Neural cell (in vitro differentiated cells): ENCODE measurements around the gene TFF2. TPM values are rescaled to one million over a fixed set of nuclear protein-coding genes. Genes with fewer than 3 reads are reported as not detected.

Experiments used
- H2AFZ ChIP-seq: fragments of 200-600, 300-800 bp; sonication (generic), shearing (Covaris generic); 2 replicates; pipeline ENCODE4 v1.6.0; 2014; ENCODE audit warnings: low read depth, mild to moderate bottlenecking, antibody characterized with exemption, low read length, moderate library complexity
- H3F3A ChIP-seq: fragments of 200-600 bp; shearing (Covaris generic); 2 replicates; pipeline ENCODE4 v1.6.1; 2016; ENCODE audit warnings: mild to moderate bottlenecking, moderate library complexity, mixed read lengths, antibody characterized with exemption, low read length; ENCODE audit not compliant: insufficient read depth, poor library complexity, severe bottlenecking
- H3K27ac ChIP-seq: fragments of 200-600, 300-800 bp; sonication (generic), shearing (Covaris generic); 2 replicates; pipeline ENCODE4 v1.5.1; 2014; ENCODE audit warnings: mild to moderate bottlenecking, low read length, moderate library complexity
- H3K27me3 ChIP-seq: fragments of 300-800, 200-600 bp; sonication (generic), shearing (Covaris generic); 2 replicates; pipeline ENCODE4 v1.6.0; 2014; ENCODE audit warnings: mild to moderate bottlenecking, low read depth, low read length, moderate library complexity; ENCODE audit not compliant: insufficient read depth
- H3K36me3 ChIP-seq: fragments of 300-800, 200-600 bp; sonication (generic), shearing (Covaris generic); 2 replicates; pipeline ENCODE4 v1.5.1; 2014; ENCODE audit warnings: mild to moderate bottlenecking, antibody characterized with exemption, low read length, moderate library complexity; ENCODE audit not compliant: insufficient read depth
- H3K4me2 ChIP-seq: fragments of 300-800, 200-600 bp; sonication (generic), shearing (Covaris generic); 2 replicates; pipeline ENCODE4 v1.6.0; 2014; ENCODE audit warnings: mild to moderate bottlenecking, low read length
- H3K4me3 ChIP-seq: fragments of 300-800, 200-600 bp; sonication (generic), shearing (Covaris generic); 2 replicates; pipeline ENCODE4 v1.5.1; 2014; ENCODE audit warnings: mild to moderate bottlenecking, low read length, moderate library complexity
- H3K79me2 ChIP-seq: fragments of 200-600 bp; shearing (Covaris generic); replicated peaks from 2 replicates; pipeline ENCODE4 v1.6.0; 2014; ENCODE audit warnings: mild to moderate bottlenecking, low read length, moderate library complexity; ENCODE audit not compliant: insufficient read depth
- H3K9ac ChIP-seq: fragments of 300-800, 200-600 bp; sonication (generic), shearing (Covaris generic); 2 replicates; pipeline ENCODE4 v1.6.1; 2016; ENCODE audit warnings: mild to moderate bottlenecking, low read length, mixed read lengths
- H3K9me2 ChIP-seq: fragments of 200-600 bp; shearing (Covaris generic); 2 replicates; pipeline ENCODE4 v1.6.1; 2016; ENCODE audit warnings: mild to moderate bottlenecking, low read length, mixed read lengths; ENCODE audit not compliant: insufficient read depth
- H3K9me3 ChIP-seq: fragments of 200-600, 300-800 bp; sonication (generic), shearing (Covaris generic); 2 replicates; pipeline ENCODE4 v1.6.1; 2016; ENCODE audit warnings: mild to moderate bottlenecking, mixed run types, low read length, moderate library complexity, mixed read lengths
- H4K20me1 ChIP-seq: fragments of 200-600 bp; shearing (Covaris generic); 2 replicates; pipeline ENCODE4 v1.6.1; 2016; ENCODE audit warnings: mild to moderate bottlenecking, mixed run types; ENCODE audit not compliant: insufficient read depth
- CTCF ChIP-seq: fragments of 450-650 bp; IDR thresholded peaks from 2 replicates; pipeline ENCODE4 v1.5.1; 2014; ENCODE audit warnings: antibody characterized with exemption, mild to moderate bottlenecking, moderate library complexity; ENCODE audit not compliant: poor library complexity, severe bottlenecking
- EP300 ChIP-seq: fragments of 450-650 bp; conservative IDR thresholded peaks from 2 replicates; pipeline ENCODE4 v1.6.1; 2014; ENCODE audit warnings: antibody characterized with exemption, mild to moderate bottlenecking, moderate library complexity; ENCODE audit not compliant: poor library complexity, severe bottlenecking
- EZH2 ChIP-seq: fragments of 200-600, 300-800 bp; shearing (Covaris generic), sonication (generic); IDR thresholded peaks from 2 replicates; pipeline ENCODE4 v1.6.1; 2014; ENCODE audit warnings: antibody characterized with exemption, low read length, borderline replicate concordance, mild to moderate bottlenecking; ENCODE audit not compliant: insufficient read depth, poor library complexity, severe bottlenecking
- MXI1 ChIP-seq: fragments of 450-650 bp; conservative IDR thresholded peaks from 2 replicates; pipeline ENCODE4 v1.6.1; 2014; ENCODE audit warnings: antibody characterized with exemption, mild to moderate bottlenecking; ENCODE audit not compliant: poor library complexity, severe bottlenecking
- POLR2AphosphoS5 ChIP-seq: IDR thresholded peaks from 2 replicates; pipeline ENCODE4 v1.6.1; 2012
- RAD21 ChIP-seq: fragments of 450-650 bp; conservative IDR thresholded peaks from 2 replicates; pipeline ENCODE4 v1.6.1; 2014; ENCODE audit warnings: antibody characterized with exemption, mild to moderate bottlenecking, moderate library complexity
- REST ChIP-seq: IDR thresholded peaks from 2 replicates; pipeline ENCODE4 v1.6.1; 2012; ENCODE audit warnings: borderline replicate concordance
- SMC3 ChIP-seq: fragments of 450-650 bp; conservative IDR thresholded peaks from 2 replicates; pipeline ENCODE4 v1.6.1; 2014; ENCODE audit warnings: antibody characterized with exemption, mild to moderate bottlenecking, moderate library complexity; ENCODE audit not compliant: poor library complexity
- TAF1 ChIP-seq: IDR thresholded peaks from 2 replicates; pipeline ENCODE4 v1.6.1; 2012; ENCODE audit warnings: low read depth
- polyA plus RNA-seq: library from polyadenylated mRNA; depleted of rRNA; stranded (reverse); fragments of >200 nt; gene quantifications from 2 replicates; pipeline ENCODE4 v1.2.3, GENCODE V29; 2014

The TFF2 gene
- polyA plus RNA-seq, 1 donor from 2014 or later = not detected

DNA sequence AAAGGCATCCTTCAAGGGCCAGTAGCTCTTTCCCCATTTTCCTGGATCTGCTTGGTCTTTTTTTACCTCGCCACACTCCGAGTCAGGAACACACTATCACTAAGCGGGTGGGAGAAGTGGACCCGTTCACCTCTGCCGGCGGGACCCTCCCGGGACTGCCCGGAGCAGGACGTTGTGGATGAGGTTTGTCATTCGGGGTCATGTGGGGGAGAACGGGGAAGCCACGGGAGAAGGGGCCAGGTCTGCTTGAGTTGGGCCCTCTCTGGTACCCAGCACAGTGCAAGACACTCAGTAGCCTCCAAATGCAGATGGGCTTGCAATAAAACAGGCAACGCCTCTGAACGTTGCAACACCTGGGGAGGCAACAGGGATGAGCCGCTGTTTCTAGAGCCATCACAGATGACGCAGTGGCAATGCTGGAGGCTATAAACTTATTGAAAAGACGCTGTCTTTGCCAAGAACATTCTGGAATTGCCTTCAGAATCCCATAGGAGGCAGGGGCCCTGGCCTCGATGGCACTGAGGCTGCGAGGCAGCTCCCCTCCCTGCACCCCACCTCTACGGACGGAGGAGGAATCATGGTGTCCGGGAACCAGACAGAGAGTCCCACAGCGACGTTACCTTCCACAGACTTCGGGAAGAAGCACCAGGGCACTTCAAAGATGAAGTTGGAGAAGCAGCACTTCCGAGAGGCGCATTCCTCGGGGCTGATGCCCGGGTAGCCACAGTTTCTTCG, 3.8 kb downstream of the TFF2 start:
- H3K9me3 ChIP-seq = no peaks in the 10 kb centered on the region
- no peaks in the 10 kb centered on the region for H3K9me2 ChIP-seq
- H3K79me2 ChIP-seq = no peaks in the 10 kb centered on the region
- H3F3A ChIP-seq = no peaks in the 10 kb centered on the region
- no peak overlapping the region for H3K4me3 ChIP-seq
- H3K9ac ChIP-seq = no peak overlapping the region
- no peak overlapping the region for H3K4me2 ChIP-seq
- no peaks in the 10 kb centered on the region for H4K20me1 ChIP-seq
- H3K27ac ChIP-seq = no peak overlapping the region
- no peak overlapping the region for H2AFZ ChIP-seq
- no peaks in the 10 kb centered on the region for H3K27me3 ChIP-seq
- H3K36me3 ChIP-seq = no peaks in the 10 kb centered on the region
- no peak for TF ChIP-seq RAD21
- no peak for TF ChIP-seq EP300

DNA sequence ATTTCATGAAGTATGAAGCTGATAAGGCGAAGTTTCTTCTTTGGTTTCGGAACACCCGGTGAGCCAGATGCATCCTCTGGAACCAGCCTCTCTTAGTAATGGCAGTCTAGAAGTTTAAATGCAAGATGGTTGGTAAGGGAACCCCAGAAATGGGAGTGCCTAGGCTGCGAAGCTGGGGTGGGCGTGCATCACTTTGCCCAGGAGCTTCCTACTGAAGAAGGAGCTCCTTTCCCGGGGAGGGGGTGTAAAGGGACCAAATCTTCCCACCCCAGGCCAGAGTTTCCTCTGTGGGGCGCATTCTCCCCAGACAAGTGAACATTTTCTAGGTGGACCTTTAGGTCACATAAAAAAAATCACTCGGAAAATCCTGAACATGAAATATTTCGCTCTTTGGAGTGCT, 4.4 kb downstream of the TFF2 start:
- H2AFZ ChIP-seq = no peak overlapping the region
- no peak overlapping the region for H3K27ac ChIP-seq

More for the DNA sequence above, 4.4 kb downstream of the TFF2 start:
- TF ChIP-seq POLR2AphosphoS5 (no peak), EZH2 (no peak), REST (no peak), TAF1 (no peak), SMC3 (no peak), EP300 (no peak), CTCF (no peak), RAD21 (no peak), MXI1 (no peak)
- no peaks in the 10 kb centered on the region for H3K79me2 ChIP-seq
- H3F3A ChIP-seq = no peaks in the 10 kb centered on the region
- no peaks in the 10 kb centered on the region for H3K36me3 ChIP-seq
- no peaks in the 10 kb centered on the region for H4K20me1 ChIP-seq
- no peaks in the 10 kb centered on the region for H3K9me3 ChIP-seq
- H3K4me3 ChIP-seq = no peak overlapping the region
- no peaks in the 10 kb centered on the region for H3K27me3 ChIP-seq
- H3K4me2 ChIP-seq = no peak overlapping the region
- no peaks in the 10 kb centered on the region for H3K9me2 ChIP-seq
- no peak overlapping the region for H3K9ac ChIP-seq
